C4-2B (cell line): ENCODE results near the gene SCN7A.

Source experiments
- H3K27ac ChIP-seq: fragments of 450-650 bp; 2 replicates; pipeline ENCODE4 v1.5.1; 2017
- ZFX ChIP-seq: fragments of 450-650 bp; IDR thresholded peaks from 2 replicates; pipeline ENCODE4 v1.6.1; 2017
- TF ChIP-seq, protein P1 (sequence below): fragments of 450-650 bp; conservative IDR thresholded peaks from 2 replicates; pipeline ENCODE4 v1.5.1; 2017; ENCODE audit warnings: mild to moderate bottlenecking

Gene SCN7A

DNA sequence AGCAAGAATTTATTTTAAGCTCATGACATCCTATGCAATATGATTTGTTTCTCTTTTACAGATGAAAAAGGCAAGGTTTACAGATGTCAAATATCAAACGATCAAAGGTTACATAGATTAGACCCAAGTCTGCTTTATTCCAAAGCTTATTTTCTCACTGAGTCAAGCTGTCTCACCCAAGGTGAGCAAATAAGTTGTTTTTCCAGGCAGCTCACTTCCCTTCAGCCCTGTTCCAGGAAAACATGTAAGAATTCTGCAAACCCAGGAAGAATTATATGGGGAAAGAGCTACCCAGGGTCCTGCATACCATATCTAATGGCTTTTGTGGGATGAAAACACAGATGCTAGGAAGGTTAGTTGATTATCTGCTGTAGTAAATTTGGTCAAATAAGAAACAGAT is 60.6 kb downstream of the SCN7A start:
- no peak overlapping the region for H3K27ac ChIP-seq
- TF ChIP-seq, protein P1, sequence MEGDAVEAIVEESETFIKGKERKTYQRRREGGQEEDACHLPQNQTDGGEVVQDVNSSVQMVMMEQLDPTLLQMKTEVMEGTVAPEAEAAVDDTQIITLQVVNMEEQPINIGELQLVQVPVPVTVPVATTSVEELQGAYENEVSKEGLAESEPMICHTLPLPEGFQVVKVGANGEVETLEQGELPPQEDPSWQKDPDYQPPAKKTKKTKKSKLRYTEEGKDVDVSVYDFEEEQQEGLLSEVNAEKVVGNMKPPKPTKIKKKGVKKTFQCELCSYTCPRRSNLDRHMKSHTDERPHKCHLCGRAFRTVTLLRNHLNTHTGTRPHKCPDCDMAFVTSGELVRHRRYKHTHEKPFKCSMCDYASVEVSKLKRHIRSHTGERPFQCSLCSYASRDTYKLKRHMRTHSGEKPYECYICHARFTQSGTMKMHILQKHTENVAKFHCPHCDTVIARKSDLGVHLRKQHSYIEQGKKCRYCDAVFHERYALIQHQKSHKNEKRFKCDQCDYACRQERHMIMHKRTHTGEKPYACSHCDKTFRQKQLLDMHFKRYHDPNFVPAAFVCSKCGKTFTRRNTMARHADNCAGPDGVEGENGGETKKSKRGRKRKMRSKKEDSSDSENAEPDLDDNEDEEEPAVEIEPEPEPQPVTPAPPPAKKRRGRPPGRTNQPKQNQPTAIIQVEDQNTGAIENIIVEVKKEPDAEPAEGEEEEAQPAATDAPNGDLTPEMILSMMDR, result no peak
- TF ChIP-seq ZFX, result no peak

DNA sequence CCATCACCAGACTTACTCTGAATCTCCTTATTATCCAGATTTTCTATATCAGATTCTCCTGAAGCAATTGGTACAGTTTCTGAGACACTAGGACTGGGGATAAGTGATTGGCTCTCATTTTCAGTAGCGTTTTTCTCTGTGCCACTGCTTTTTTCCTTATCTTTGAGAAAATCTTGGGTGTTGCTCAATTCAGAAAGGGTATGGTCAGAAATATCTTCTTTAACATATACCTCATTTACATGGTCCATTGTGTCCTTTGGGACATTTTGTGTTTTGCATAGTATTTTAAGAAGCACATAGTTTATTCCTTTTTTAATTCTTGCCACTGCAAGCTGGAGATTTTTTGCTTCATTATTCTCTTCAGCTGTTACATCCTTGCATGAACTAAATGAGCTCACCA is 61.7 kb downstream of the SCN7A start:
- TF ChIP-seq, protein P1, result no peak
- no peak for TF ChIP-seq ZFX
- no peak overlapping the region for H3K27ac ChIP-seq

DNA sequence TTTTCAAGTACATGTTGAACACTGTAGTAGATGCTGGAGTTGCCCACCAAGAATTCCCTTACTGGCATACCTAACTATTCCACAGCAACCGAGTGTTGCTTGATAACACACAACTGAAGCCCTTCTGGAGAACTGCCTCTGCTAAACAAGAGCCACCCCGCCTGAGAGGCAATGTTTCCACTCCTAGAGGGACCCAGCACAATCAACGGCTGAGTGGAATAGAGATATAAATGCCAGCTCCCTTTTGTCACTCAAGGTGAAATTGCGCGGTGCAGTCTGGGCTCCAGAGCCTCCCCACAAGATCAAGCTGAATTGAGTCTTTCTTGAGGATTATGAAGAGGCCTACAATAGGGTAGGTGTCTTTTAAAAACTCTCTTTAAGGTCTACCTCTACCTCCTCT is 69.2 kb downstream of the SCN7A start:
- no peak overlapping the region for H3K27ac ChIP-seq
- no peak for TF ChIP-seq ZFX
- TF ChIP-seq, protein P1, result no peak

DNA sequence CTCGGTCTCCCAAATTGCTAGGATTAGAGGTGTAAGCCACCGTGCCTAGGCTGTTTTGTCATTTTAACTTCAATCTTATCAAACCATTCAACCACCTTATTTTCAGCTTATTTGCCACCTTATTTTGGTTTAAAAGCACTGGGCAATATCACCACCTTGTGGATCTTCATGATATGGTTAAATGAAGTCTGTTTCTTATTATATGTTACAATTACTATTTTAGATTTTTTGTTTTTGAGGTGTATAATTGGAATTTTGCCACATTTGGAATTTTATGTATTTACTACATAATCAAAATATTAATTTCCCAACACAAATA is 74.5 kb downstream of the SCN7A start:
- no peak for TF ChIP-seq ZFX
- TF ChIP-seq, protein P1, result peak; percentile 48
- H3K27ac ChIP-seq, result no peak overlapping the region

DNA sequence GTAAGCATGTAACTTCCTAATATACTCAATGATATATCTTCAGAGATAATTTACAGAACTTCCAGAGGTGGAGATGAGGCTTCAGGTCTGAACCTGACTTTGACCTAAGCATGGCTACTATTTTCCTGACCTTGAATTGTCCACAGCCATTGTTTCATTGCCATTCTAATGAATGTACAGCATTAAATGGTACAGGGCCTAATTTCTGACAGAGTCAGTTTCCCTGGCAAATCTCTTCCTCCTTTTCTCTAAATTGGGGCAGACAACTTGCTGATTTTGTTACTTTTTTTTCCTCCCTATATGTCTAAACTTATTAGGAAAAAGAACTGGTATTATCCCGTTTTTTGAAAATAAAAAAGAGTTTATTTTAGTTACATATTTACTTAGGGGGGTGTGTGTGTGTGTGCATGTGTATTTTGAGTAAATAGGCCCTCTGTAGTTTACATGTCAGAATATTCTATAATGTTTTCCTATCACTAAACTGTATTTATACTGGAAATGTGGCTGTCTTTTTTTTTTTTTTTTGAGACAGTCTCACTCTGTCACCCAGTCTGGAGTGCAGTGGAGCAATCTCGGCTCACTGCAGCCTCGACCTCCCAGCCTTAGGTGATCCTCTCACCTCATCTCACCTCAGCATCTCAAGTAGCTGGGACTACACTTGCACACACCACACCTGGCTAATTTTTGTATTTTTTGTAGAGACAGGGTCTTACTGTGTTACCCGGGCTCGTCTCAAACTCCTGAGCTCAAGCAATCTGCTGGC is 75.0 kb downstream of the SCN7A start:
- TF ChIP-seq, protein P1, result no peak
- H3K27ac ChIP-seq, result no peak overlapping the region

DNA sequence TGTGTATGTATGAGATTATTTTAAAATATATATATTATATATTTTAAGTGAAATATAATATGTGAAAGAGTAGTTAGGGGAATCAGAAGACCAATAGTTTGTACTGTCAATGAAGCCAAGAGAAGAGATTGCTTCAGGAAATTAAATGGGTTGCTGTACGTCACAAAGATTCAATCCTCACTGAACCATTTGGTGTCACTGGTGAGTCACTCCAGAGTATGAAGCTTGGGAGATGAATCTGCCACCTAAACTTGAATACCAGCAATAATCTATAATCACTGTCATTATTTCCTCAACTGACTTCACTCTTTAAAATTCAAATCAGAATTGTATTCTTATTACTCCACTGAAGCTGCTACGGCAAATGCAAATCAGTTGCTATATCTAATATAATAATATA is 76.4 kb downstream of the SCN7A start:
- TF ChIP-seq, protein P1, result peak; percentile 44
- TF ChIP-seq ZFX, result no peak
- H3K27ac ChIP-seq, result no peak overlapping the region

DNA sequence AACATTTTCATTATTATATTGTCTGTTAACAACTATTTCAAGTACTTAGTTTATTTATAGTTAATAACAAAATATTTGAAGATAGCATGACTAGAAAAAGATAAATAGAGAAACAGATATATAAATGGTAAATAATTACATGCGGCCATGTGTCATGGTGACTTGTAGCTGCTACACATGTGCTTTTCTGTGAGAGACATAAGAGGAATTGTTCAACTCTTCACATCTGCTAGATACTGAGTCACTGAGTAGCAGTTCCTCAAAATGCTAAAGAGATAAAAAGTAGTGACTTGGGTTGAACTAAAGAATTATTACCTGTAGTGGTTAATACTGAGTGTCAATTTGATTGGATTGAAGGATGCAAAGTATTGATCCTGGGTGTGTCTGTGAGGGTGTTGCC is 80.8 kb downstream of the SCN7A start:
- H3K27ac ChIP-seq, result no peak overlapping the region
- TF ChIP-seq, protein P1, result no peak
- no peak for TF ChIP-seq ZFX
